Suppressor macrophage treated with lipopolysaccharide for 1 hour (primary cell): ENCODE measurements around the gene TOLLIP.
"Not testable (repeated sequence)": the region's sequence is repeated elsewhere in the genome, so short reads cannot be mapped to it uniquely, and the experiment has no call there.

Experiments used
- DNase-seq, 3 donors: peaks; one replicate each; pipeline ENCODE4 v3.0.0-alpha.2; 2020 to 2022

TOLLIP gene

GRCh38 chr11:1309498-1310317, at the start of gene TOLLIP:
Gene TOLLIP, minus strand, starts transcription at chr11:1309632. Its CDS starts 134 bp downstream, at chr11:1309498.
- peak; percentile 97 to 99 (median 99) for DNase-seq

GRCh38 chr11:1358931-1359330, 49.5 kb upstream of the TOLLIP start:
- not testable (repeated sequence) for DNase-seq

- no peak for DNase-seq
These were observed 48.9 kb upstream of the TOLLIP start for GRCh38 chr11:1358286-1358685.

- DNase-seq, result no peak
These were observed 47.1 kb upstream of the TOLLIP start for GRCh38 chr11:1356478-1356960.

GRCh38 chr11:1356007-1356435, 46.6 kb upstream of the TOLLIP start:
- no peak for DNase-seq

GRCh38 chr11:1354125-1354938, 44.9 kb upstream of the TOLLIP start:
- DNase-seq, result no peak

GRCh38 chr11:1353383-1354124, 44.1 kb upstream of the TOLLIP start:
- DNase-seq, result no peak

GRCh38 chr11:1352696-1353382, 43.4 kb upstream of the TOLLIP start:
- no peak for DNase-seq

GRCh38 chr11:1351278-1351937, 42.0 kb upstream of the TOLLIP start:
- DNase-seq, result no peak

- DNase-seq, result no peak
These were observed 40.8 kb upstream of the TOLLIP start for GRCh38 chr11:1350086-1350725.

GRCh38 chr11:1349327-1350041, 40.1 kb upstream of the TOLLIP start:
- no peak for DNase-seq

GRCh38 chr11:1348796-1349326, 39.4 kb upstream of the TOLLIP start:
- no peak for DNase-seq

GRCh38 chr11:1348146-1348795, 38.8 kb upstream of the TOLLIP start:
- DNase-seq, result no peak

- DNase-seq, result not testable (repeated sequence)
These were observed 38.1 kb upstream of the TOLLIP start for GRCh38 chr11:1347411-1347999.

- DNase-seq, result no peak
These were observed 37.4 kb upstream of the TOLLIP start for GRCh38 chr11:1346669-1347390.

GRCh38 chr11:1345737-1346513, 36.5 kb upstream of the TOLLIP start:
- no peak for DNase-seq

- no peak for DNase-seq
These were observed 34.7 kb upstream of the TOLLIP start for GRCh38 chr11:1344056-1344635.
